HG03025 (cell line): Measurements from ENCODE around the gene FAM187B.
"Not testable (repeated sequence)": the region's sequence is repeated elsewhere in the genome, so short reads cannot be mapped to it uniquely, and the experiment has no call there.

Experiments
- ATAC-seq: cut with Tn5 transposase; IDR thresholded peaks from one replicate; pipeline ENCODE4 v1.9.1; 2021; ENCODE audit warnings: mild to moderate bottlenecking, moderate library complexity; ENCODE audit not compliant: unreplicated experiment, low FRiP score

FAM187B gene

DNA sequence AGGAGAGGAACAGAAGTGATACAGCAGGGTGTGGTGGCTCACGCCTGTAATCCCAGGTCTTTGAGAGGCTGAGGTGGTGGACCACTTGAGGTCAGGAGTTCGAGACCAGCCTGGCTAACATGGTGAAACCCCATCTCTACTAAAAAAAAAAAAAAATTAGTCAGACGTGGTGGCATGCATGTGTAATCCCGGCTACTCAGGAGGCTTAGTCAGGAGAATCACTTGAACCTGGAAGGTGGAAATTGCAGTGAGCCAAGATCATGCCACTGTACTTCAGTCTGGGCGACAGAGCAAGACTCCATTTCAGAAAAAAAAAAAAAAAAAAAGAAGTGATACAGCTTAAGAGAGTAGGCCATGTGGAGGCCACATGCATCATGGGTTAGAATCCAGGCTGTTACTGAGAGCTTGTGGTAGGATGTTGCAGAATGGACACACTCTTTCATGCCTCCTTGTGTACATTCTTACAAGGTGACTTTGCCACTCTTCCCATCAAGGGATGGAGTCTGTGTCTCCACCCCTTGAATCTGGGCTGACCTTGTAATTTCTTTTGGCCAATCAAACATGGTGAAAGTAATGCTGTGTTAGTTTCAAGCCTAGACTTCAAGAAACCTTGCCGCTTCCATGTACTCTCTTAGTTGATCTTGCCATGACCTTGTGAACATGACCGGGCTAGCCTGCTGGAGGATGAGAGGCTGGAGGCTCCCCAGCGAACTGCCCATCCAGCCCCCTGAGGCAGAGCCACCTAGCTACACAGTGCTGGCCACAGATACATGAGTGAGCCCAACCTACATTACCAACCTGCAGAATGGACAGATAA, 12.3 kb downstream of the FAM187B start:
- ATAC-seq, result no peak

DNA sequence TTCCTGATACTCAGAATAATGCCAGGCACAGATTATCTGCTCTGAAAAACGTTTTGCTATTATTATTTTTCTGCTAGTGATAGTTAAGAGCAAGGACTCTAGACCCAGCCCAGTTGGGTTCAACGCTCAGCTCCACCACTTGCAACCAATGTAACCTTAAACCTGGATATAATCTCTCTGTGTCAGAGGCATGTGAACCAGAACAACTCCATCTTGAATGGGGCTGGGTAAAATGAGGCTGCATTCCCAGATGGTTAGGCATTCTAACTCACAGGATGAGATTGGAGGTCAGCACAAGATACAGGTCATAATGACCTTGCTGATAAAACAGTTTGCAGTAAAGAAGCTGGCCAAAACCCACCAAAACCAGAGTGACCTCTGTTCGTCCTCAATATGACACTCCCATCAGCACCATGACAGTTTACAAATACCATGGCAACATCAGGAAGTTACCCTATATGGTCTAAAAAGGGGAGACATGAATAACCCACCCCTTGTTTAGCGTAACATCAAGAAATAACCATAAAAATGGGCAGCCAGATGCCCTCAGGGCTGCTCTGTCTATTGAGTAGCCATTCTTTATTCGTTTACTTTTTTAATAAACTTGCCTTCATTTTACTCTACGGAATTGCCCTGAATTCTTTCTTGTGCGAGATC, 13.6 kb downstream of the FAM187B start:
- ATAC-seq, result no peak

DNA sequence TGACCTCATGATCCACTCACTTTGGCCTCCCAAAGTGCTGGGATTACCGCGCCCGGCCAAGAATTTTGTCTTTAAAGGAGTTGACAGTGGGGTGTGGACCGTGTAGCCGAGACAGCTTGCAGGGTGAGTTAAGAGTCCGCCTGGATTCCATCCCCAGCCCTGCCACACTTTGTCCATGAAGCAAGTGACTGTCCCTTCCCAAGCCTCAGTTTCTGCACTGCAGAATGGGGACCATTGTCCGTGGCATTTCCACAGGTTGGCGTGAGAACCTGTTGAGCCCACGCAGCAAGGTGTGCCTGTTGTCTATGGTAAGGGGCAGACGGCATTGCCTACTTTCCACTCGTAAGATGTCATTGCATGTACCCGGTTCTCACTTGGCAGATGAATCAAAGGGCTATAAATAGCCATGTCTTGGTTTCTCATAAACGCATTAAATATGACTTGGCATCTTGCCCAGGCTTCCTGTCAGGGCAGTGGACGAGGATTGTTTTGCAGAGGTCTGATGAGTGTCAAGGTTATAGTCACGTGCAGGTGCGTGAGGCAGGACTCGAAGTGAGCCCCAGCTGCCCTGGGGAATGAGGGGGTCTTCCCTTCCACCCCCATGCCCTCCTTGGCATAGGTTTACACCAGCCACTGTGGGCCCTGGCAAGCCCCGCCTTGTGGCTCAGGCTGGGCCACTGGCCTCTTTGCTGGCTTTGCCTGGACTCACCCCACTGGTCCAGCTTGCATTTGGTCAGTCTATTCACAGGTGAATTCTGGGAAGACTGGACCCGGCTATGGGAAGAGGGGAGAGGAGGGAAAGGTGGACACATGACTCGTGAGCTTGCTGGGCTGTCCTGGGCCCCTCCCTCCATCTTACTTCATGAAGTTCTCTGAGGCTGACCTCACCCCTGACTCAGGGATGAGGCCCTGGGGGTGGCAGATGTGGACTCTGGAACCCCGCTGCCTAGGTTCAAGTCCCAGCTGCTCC, 14.6 kb downstream of the FAM187B start:
- no peak for ATAC-seq

DNA sequence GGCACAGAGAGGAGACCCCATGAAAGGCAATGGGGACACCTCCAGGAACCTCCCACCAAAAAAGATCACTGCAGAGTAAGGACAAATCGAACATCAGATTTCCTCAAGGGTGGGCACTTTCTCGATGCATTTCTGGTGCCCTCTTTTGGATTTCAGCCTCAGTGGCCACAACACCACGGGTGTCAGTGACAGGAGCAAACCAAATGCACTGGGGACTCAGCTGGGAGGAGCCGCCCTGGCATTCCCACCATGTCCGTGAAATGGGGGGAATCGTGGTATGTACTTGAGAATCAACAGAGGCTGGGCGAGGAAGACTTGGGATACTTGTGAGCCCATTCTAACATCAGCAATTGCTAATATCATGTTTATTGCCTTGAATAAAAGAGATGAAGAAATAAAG, 16.3 kb downstream of the FAM187B start:
- ATAC-seq, result no peak

DNA sequence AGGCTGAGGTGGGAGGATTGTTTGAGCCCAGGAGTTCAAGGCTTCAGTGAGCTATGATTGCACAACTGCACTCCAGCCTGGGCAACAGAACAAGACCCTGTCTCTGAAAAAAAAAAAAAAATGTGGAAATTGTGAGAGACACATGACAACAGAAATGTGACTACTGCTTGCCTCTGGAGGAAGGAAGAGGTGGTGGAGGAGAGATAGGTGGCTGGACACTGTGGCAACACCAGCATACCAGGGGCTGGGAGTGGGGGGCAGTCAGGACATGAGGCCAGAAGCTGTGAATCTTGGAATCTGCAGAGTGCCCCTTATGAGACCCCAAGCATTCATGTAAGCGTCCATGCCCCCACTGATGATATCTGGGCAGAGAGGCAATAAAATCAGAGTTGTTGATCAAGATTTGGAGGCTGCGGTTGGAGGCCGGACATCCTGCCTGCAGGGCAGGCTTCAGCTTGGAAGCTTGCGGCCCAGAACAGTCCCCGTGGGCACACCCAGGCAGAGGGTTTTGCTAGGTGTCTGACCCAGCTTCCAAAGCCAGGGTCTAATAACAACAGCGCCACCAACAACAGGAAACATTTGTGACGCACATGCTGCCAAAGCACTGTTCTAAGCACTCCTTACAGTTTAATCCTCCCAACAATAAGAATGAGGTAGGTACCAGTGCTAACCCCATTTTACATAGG, 16.9 kb downstream of the FAM187B start:
- no peak for ATAC-seq

DNA sequence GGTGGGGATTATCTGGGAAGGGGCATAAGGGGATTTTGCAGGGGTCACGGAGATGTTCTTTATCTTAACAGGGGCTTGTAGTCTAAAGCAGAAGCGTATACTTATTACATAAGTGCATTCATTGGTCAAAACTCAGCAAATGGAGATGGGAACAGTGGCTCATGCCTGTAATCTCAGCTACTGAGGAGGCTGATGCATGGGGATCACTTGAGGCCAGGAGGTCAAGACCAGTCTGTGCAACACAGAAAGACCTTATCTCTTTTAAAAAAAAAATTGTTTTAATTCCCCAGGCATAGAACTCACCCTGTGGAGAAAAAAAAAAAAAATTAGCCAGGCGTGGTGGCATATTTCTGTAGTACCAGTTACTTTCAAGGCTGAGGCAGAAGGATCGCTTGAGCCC, 18.9 kb downstream of the FAM187B start:
- ATAC-seq, result no peak

DNA sequence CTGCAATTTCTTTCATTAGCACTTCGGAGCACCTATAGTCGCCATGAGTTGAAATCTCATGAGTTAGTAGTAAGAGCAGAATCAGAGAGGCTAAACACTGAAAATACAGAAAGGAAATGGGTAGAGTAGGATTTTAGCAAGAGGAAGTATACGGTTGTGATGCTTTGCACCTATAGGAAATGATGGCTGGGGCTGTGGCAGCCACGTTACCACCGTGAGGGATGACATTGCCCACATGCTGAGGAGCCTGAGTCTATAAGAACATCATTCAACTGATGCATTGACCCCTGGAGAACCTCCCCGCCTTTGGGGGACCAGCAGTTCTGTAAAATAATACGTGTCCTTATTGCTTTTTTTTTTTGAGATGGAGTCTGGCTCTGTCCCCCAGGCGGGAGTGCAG, 20.4 kb downstream of the FAM187B start:
- no peak for ATAC-seq

DNA sequence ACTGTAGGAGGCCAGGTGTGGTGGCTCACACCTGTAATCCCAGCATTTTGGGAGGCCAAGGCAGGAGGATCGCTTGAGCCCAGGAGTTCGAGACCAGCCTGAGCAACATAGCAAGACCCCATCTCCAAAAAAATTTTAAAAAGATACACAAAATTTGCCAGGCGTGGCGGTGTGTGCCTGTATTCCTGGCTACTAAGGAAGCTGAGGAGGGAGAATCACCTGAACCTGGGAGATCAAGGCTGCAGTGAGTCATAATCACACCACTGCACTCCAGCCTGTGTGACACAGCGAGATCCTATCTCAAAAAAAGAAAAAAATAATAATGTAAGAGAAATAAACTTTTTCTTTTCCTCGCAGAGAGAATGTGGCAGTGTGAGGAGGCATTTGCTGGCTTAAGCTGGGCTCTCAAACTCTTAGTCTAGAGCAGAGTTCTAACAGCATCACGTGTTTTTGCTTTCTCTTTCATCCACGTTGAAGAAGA, 21.1 kb downstream of the FAM187B start:
- ATAC-seq, result no peak

DNA sequence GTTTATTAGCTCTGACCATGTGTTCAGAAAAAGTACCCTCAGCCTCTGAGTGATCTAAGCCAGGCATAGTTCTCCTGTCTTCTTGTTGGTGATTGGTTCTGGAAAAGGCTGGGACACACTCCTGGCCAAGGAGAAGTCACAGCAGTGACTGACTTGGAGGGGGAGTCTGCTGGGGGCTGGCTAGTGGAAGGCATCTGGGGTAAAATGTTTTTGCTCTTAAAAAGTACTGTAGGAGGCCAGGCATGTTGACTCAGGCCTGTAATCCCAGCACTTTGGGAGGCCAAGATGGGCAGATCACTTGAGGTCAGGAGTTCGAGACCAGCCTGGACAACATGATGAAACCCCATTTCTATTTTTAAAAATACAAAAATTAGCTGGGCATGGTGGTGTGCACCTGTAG, 21.7 kb downstream of the FAM187B start:
- ATAC-seq, result no peak

DNA sequence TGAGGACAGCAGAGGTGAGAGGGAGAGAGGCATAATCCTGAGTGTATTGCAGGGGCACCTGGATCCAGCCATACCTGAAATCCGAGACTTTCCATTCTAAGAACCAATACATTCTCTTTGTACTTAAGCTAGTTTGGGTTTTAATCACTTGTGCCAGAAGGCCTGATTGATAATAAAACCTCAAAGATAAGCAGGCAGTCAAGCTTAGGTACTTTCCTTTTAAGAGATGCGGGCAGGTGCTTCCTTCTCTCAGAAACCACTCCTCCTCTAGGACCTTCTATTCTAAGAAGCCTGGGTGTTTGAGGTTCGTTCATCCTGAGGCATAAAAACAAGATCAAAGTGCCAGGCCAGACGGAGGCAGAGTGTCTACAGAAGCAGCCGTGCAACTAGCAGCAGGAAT, 22.2 kb downstream of the FAM187B start:
- no peak for ATAC-seq

DNA sequence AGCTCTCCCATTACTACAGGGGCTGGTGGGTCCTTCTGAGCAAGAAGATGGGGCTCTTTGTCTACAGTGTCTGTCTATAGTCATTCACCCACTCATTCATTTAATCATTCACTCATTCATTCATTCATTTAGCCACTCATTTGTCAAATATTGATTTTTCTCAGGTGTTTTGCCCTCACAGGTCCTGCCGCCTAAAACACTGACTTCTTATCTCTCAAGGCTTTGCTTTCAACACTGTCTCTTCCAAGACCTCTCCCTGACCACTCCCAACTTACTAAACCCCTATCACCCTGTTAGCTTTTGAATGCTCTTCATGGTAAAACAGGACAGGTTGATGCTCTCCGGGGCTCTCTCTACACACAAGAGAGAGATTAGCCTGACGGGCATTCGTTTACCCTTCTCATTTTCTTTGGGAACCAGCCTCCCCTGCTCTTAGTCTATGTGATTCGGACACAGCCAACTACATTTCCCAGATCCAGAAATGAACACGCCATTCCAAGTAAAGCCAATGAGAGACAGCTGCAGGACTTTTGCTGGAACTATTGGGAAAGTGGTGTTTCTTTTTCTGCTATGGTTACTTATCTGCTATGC, 22.7 kb downstream of the FAM187B start:
- ATAC-seq, result no peak

DNA sequence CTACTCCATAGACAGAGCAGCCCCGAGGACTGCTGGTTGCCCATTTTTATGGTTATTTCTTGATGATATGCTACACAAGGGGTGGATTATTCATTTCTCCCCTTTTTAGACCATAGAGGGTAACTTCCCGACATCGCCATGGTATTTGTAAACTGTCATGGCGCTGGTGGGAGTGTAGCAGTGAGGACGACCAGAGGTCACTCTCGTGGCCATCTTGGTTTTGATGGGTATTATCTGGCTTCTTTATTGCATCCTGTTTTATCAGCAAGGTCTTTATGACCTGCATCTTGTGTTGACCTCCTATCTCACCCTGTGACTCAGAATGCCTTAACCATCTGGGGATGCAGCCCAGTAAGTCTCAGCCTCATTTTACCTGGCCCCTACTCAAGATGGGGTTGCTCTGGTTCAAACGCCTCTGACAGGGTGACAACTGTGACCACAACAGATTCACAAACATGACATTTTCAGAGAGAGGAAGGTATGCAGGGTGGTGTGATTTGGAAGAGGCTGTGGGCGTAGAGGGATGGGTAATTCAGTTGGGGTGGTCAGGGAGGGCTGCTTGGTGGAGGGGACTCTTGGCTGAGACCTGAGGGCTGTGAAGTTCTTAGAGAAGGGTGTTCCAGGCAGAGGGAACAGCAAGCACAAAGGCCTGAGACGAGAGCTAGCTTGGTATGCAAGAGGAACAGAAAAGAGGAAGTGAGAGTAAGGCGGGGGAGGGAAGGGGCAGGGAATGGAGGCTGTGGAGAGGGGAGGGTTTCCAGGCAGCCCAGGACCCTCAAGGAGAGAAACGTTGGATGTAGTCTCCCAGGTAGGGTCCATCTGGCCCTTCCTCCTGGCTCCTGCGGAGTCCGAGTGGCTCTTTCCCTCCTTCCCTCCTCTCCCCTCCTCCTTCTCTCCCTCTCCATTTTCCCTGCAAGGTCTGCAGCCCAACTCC, 23.5 kb downstream of the FAM187B start:
- no peak for ATAC-seq

DNA sequence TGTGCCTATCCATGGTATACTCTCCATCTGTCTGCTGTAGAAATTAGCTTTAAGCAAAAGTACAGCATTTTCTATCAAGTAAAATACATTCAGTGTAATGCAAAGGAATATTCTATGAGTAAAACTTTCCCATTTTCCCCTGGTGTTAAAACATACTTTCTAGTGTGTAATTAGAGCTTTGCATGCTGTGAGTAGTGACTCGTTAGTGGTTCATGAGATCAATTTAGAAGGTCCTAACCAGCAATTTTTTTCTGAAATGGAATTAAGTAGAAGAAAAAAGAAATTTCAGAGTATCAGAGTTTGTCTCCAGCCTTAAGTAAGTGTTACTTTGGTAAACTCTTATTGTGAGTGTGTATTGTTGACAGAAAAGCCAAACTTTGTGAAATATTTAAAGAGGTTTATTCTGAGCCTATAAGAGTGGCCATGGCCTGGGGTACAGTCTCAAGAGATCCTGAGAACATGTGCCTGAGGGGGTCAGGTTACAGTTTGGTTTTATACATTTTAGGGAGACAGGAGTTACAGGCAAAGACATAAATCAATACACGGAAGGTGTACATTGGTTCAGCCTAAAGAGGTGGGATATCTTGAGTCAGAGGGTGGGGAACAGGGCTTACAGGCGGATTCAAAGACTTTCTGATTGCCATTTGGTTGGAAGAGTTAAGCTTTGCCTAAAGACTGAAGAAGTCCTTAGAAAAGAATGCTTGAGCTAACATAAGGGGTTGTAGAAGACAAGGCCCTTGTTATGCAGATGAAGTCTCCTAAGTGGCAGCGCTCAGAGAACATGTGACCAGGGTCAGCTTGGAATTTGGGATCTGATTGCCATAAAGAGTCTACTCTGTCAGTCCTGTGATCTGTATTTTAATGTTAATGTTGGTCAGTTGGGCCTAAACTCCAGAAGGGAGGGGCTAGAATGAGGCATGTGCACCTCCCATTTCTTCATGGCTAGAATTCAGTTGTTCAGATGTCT, 25.5 kb downstream of the FAM187B start:
- ATAC-seq, result no peak

DNA sequence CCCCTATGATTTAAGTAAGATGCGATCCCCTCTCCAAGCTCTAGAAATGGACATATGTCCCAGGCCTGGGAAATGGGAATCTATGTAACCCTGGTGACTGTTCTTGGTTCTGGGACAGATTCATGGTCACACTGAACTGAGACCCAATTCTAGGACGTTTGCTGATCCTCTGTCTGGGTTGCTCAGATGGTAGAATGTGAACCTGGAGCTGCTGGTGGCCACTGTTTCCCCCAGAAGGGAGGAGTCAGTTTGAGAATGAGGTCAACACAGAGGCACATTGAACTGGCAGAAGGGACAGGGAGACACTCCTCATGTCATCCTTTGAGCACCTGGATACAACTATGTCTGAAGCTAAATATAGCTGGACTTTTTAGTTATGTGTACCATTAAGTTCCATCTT, 29.1 kb downstream of the FAM187B start:
- no peak for ATAC-seq

DNA sequence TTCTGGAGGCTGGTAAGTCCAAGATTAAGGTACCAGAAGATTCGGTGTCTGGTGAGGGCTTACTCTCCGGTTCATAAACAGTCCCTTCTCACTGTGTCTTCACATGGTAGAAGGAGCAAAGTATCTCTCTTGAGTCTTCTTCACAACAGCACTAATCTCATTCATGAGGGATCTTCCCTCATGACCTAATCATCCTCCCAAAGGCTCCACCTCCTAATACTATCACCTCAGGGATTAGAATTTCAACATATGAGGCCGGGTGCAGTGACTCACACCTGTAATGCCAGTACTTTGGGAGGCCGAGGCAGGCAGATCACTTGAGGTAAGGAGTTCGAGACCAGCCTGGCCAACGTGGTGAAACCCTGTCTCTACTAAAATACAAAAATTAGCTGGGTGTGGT, 31.7 kb downstream of the FAM187B start:
- ATAC-seq, result not testable (repeated sequence)

DNA sequence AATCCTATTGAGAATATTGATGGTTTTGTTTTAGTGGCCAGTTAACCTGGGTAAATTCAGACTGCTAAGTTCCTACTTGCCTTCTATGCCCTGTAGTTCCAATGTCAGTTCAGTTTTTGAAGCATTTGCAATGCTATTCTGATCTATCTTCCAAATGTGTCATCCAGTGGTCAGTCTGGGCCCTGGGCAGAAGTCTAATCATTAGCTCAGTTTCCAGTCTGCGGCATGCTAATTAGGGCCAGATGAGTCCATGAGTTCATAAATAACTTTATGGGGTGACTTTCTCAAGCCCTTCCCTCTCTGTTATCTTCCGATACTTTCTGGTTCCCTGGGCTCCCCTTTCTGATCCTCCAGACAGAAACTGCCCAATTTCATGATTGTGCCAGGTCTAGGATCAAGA, 32.7 kb downstream of the FAM187B start:
- no peak for ATAC-seq

DNA sequence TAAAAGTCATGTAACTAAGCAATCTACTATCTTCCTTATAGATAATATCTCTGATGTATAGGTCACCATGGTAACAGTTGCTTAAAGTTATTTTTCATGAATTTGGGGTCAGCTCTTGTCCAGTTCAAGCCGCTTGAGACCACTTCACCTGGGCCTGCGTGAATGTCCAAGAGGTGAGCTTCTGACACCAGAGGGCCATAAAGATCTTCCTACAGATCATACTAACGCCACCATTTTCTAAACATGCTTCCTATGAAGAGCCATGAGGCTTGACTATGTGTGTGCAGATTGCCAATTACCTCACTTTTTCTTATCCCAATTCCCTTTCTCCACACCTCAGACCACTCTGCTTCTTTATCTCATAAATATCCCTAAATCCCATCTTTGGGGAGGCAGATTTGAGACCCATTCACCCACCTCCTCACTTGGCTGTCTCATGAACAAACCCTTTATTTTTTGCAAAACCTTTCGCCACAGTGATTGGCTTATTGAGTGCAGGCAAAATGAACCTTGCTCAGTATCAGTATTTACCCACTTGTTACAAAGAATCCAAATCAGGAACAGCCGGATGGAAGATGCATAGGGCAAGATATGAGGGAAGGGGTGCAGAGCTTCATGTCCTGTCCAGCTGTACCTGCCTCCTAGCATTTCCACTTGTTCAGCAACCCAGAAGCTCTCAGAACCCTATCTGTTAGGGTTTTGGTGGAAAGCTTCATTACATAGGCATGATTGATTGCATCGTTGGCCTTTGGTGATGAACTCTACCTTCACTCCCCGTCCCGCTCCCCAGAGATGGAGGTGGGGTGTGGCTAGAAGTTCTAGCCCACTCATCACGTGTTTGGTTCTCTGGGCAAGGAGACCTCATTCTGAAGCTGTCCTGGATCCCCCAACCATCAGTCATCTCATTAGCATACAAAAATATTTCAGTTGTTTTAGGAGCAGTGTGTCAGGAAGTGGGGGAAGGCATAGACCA, 34.2 kb downstream of the FAM187B start:
- no peak for ATAC-seq
